Esophagus squamous epithelium (tissue), 5 donors: ENCODE results near the gene ADCYAP1R1. TPM values are rescaled to one million over a fixed set of nuclear protein-coding genes. Genes with fewer than 3 reads are reported as not detected.

Source experiments
- DNase-seq: peaks from one replicate; lab custom pipeline; 2025; lab: John Stamatoyannopoulos, UW
- H3K27ac ChIP-seq, 4 donors: fragments of 200-600 bp; sonication (generic); one replicate each; pipeline ENCODE4 v1.5.1; 2016 to 2019; ENCODE audit warnings: mild to moderate bottlenecking in 1 of 4
- H3K27me3 ChIP-seq, 4 donors: fragments of 200-600 bp; sonication (generic); 1 replicate in 3 of 4; 2 replicates in 1 of 4; pipeline versions ENCODE4 v1.5.1 to v1.6.0; 2017 to 2021; ENCODE audit warnings: antibody characterized with exemption in 1 of 4
- H3K36me3 ChIP-seq, 3 donors: fragments of 200-600 bp; sonication (generic); one replicate each; pipeline ENCODE4 v1.5.1; 2016 to 2019
- H3K4me1 ChIP-seq, 3 donors: fragments of 200-600 bp; sonication (generic); one replicate each; pipeline ENCODE4 v1.5.1; 2017 to 2019
- H3K4me3 ChIP-seq, 4 donors: fragments of 200-600 bp; sonication (generic); 1 replicate in 3 of 4; 2 replicates in 1 of 4; pipeline ENCODE4 v1.5.1; 2016 to 2019; ENCODE audit warnings: mild to moderate bottlenecking in 2 of 4, moderate library complexity in 1 of 4
- H3K9me3 ChIP-seq, 3 donors: fragments of 200-600 bp; sonication (generic); one replicate each; pipeline ENCODE4 v1.5.1; 2016 to 2019
- POLR2A ChIP-seq, 4 donors: fragments of 450-650 bp; IDR thresholded peaks; one replicate each; pipeline ENCODE4 v1.6.1; 2017; ENCODE audit warnings: antibody characterized with exemption in 4 of 4, mild to moderate bottlenecking in 4 of 4, moderate library complexity in 3 of 4
- WGBS, 2 donors: methylation state at CpG; one replicate each; pipeline ENCODE4 v1.1.5; 2018; 5-methylcytosine and 5-hydroxymethylcytosine counted together
- intact Hi-C: fragments of 100-400 bp; cut with DNase I; formaldehyde crosslinking; loops from one replicate; pipeline ENCODE4 v1.15.0; 2022
- total RNA-seq, 4 donors: library from RNA; depleted of rRNA; stranded (reverse); fragments of >200 nt; gene quantifications; one replicate each; pipeline ENCODE4 v1.1.0, GENCODE V29; 2016
- TF ChIP-seq, protein P1 (sequence below), 6 experiments: fragments of 450-650 bp in 4 of 6; fragments of 200-600 bp in 2 of 6; sonication (generic) in 2 of 6; IDR thresholded peaks; one replicate each; pipeline ENCODE4 v1.5.1; 2016 to 2019; ENCODE audit warnings: antibody characterized with exemption in 6 of 6, mild to moderate bottlenecking in 4 of 6, moderate library complexity in 4 of 6
- donor health status: DM: yes; HTN: yes; CAD: no.

The ADCYAP1R1 gene
- total RNA-seq, 4 donors from 2014 or later: 0.15 to 10.5 (median 0.20) TPM

DNA sequence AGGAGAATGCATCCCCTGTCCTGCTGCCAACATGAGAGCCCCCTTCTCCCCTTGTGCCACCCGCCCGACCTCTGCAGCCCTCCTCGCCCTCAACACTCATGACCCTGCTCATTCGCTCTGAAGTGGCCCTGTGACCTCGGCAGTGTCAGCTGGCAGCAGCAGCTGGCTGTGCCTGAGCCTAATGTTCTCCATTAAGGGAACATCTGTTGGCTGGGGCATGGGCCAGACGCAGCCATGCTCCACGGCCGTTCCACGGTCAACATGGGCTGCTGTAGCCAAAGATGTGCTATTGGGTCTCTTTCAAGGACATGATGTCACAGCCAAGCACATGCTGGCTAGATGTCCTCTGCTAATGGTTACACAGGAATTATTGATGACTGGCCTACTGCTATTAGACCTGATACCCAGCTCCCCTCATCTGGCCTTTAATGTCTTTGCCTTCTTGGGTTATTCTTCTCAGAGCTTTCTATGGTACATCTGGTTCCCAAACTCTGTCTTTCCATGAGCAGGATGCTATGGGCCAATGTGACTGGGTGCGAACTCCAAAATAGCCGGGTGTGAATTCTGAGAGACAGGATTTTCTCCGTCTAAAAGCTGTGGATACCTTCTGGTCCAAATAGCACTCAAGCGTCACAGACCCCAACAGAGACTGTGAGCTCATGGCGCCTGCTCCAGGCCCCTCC is 22.4 kb downstream of the ADCYAP1R1 start:
- Histone ChIP-seq H3K4me3 (no peak overlapping the region), H3K27me3 (peaks cover 0 to 4% (median 0%) of the 10 kb centered on the region in 4 donors), H3K9me3 (no peaks in the 10 kb centered on the region), H3K27ac (peak overlapping the region in 2 of 4 donors; percentile 5 to 55), H3K36me3 (no peaks in the 10 kb centered on the region), H3K4me1 (peaks cover 0 to 9% (median 0%) of the 10 kb centered on the region in 3 donors)
- TF ChIP-seq, protein P1, sequence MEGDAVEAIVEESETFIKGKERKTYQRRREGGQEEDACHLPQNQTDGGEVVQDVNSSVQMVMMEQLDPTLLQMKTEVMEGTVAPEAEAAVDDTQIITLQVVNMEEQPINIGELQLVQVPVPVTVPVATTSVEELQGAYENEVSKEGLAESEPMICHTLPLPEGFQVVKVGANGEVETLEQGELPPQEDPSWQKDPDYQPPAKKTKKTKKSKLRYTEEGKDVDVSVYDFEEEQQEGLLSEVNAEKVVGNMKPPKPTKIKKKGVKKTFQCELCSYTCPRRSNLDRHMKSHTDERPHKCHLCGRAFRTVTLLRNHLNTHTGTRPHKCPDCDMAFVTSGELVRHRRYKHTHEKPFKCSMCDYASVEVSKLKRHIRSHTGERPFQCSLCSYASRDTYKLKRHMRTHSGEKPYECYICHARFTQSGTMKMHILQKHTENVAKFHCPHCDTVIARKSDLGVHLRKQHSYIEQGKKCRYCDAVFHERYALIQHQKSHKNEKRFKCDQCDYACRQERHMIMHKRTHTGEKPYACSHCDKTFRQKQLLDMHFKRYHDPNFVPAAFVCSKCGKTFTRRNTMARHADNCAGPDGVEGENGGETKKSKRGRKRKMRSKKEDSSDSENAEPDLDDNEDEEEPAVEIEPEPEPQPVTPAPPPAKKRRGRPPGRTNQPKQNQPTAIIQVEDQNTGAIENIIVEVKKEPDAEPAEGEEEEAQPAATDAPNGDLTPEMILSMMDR (IDR thresholded peaks at IDR 0.05): no peak
- no peak for TF ChIP-seq POLR2A (IDR thresholded peaks at IDR 0.05)
- intact Hi-C loops: no loop called here
- WGBS, 2 donors: 80 to 90% methylated on average over 4 to 12 of the region's 14 CpGs
- no peak for DNase-seq

DNA sequence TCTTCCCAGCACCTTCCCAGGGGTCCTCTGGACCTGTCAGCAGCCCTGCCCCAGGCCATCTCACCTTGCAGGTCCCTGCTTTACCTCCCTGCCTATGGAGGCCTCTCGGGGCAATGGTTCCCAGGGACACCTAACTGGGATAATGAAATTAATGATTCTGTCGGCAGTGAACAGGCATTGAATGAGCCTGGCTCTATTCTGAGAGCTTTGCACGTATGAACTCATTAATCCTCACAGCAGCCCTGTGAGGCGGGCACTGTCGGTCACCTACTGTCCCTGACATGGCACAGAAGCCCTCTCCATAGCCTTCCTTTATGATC is 22.9 kb downstream of the ADCYAP1R1 start:
- intact Hi-C loops: no loop called here
- WGBS, 2 donors: 78 to 95% methylated on average over 4 to 5 of the region's 5 CpGs
- peak overlapping the region in 1 of 4 donors; percentile 55 for H3K27ac ChIP-seq

DNA sequence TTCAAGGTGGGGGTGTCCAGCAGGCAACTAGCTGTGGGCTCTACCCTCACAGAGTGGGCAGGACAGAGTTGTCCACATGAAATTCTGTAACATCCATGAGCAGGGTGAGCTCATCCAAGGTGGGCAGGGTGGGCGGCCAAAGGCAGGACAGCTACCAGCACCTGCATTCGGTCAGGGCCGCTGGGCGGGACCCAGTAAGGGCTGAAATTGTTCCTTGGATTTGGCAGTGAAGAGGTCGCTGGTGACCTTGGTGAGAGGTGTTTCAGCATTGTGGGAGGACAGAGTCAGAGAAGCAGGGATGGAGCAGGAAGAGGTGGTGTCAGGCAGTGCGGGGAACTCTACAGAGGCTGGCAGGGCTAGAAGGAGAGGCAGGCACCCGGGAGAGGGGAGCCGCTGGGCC is 23.9 kb downstream of the ADCYAP1R1 start:
- DNase-seq: no peak
- H3K27ac ChIP-seq: no peak overlapping the region
- H3K4me1 ChIP-seq: peaks cover 0 to 9% (median 0%) of the 10 kb centered on the region in 3 donors
- 72 to 75% methylated on average over 5 to 8 of the region's 8 CpGs for WGBS, 2 donors
- H3K36me3 ChIP-seq: no peaks in the 10 kb centered on the region
- no peaks in the 10 kb centered on the region for H3K9me3 ChIP-seq
- peaks cover 0 to 18% (median 0%) of the 10 kb centered on the region in 4 donors for H3K27me3 ChIP-seq
- H3K4me3 ChIP-seq: no peak overlapping the region
- TF ChIP-seq, protein P1 (IDR thresholded peaks at IDR 0.05): no peak
- TF ChIP-seq POLR2A (IDR thresholded peaks at IDR 0.05): no peak
- intact Hi-C loops: no loop called here

More for the DNA sequence above, 22.9 kb downstream of the ADCYAP1R1 start:
- H3K4me3 ChIP-seq: no peak overlapping the region
- peaks cover 0 to 9% (median 0%) of the 10 kb centered on the region in 3 donors for H3K4me1 ChIP-seq
- no peaks in the 10 kb centered on the region for H3K9me3 ChIP-seq
- H3K27me3 ChIP-seq: peaks cover 0 to 8% (median 0%) of the 10 kb centered on the region in 4 donors
- DNase-seq: no peak
- TF ChIP-seq, protein P1 (IDR thresholded peaks at IDR 0.05): no peak
- TF ChIP-seq POLR2A (IDR thresholded peaks at IDR 0.05): no peak
- H3K36me3 ChIP-seq: no peaks in the 10 kb centered on the region

DNA sequence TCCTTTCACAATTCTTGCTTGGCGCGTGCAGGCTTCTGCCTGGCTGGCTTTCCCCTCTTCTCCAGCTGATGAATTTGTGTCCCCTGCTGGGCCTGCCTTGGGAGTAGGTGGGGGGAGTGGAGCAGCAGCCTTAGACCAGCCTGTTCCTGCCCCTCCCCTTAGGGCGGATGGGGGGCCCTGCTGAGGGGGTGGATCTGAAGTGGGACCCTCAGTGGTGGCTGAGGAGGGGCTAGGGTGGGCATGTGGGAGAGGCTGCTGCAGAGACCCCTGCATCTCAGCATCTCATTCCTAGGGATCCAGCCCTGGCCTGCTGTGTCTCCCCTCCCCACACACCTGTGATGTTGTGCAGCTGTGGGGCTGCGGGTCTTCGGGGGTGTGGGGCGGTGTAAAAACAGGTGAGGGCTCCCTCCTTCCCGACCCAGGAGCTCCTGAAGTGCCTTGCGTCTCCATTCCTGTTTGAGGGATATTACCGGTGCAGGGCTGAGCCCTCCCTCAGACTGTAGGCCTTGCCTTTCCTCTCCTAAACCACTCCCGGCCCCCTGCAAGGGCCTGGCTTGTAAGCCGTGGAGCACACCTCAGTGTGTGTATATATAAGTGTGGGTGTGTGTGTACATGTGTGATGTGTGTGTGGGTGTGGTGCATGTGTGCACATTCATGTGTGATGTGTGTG is 24.7 kb downstream of the ADCYAP1R1 start:
- Histone ChIP-seq H3K36me3 (no peaks in the 10 kb centered on the region), H3K27me3 (peaks cover 0 to 20% (median 0%) of the 10 kb centered on the region in 4 donors), H3K4me1 (peaks cover 0 to 9% (median 0%) of the 10 kb centered on the region in 3 donors), H3K27ac (no peak overlapping the region), H3K9me3 (no peaks in the 10 kb centered on the region), H3K4me3 (no peak overlapping the region)
- intact Hi-C loops: no loop called here
- TF ChIP-seq, protein P1 (IDR thresholded peaks at IDR 0.05): no peak
- no peak for TF ChIP-seq POLR2A (IDR thresholded peaks at IDR 0.05)
- DNase-seq: no peak
- WGBS, 2 donors: 82 to 84% methylated on average over 5 of the region's 11 CpGs
